VCaP (cell line): ENCODE results near the gene EVA1C.
"Not testable (repeated sequence)": the region's sequence is repeated elsewhere in the genome, so short reads cannot be mapped to it uniquely, and the experiment has no call there.

Experiments
- H3K27ac ChIP-seq: fragments of 450-650 bp; 2 replicates; pipeline ENCODE4 v1.5.1; 2017
- TF ChIP-seq, protein P1 (sequence below): fragments of 450-650 bp; conservative IDR thresholded peaks from 2 replicates; pipeline ENCODE4 v1.5.1; 2017; ENCODE audit warnings: mild to moderate bottlenecking, moderate library complexity

Gene EVA1C

DNA sequence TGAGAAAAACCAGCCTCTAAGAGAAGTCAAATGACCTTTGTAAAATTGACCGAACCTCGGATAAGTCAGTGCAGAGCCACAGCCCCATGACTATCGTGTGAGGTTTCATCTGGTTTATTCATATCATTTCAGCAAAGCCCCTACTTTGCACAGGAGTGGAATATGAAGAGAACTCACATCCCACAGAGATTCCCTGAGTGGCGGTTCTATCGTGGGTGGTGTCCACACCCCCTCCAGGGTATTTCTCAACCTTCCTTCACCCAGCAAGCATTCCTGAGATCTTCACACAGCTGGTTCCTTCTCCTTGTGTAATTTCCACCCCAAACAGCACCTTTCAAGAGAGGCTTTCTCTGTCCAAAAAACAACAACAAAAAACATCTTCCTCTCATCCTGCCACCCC is 47.5 kb downstream of the EVA1C start:
- no peak overlapping the region for H3K27ac ChIP-seq
- TF ChIP-seq, protein P1, sequence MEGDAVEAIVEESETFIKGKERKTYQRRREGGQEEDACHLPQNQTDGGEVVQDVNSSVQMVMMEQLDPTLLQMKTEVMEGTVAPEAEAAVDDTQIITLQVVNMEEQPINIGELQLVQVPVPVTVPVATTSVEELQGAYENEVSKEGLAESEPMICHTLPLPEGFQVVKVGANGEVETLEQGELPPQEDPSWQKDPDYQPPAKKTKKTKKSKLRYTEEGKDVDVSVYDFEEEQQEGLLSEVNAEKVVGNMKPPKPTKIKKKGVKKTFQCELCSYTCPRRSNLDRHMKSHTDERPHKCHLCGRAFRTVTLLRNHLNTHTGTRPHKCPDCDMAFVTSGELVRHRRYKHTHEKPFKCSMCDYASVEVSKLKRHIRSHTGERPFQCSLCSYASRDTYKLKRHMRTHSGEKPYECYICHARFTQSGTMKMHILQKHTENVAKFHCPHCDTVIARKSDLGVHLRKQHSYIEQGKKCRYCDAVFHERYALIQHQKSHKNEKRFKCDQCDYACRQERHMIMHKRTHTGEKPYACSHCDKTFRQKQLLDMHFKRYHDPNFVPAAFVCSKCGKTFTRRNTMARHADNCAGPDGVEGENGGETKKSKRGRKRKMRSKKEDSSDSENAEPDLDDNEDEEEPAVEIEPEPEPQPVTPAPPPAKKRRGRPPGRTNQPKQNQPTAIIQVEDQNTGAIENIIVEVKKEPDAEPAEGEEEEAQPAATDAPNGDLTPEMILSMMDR = no peak

DNA sequence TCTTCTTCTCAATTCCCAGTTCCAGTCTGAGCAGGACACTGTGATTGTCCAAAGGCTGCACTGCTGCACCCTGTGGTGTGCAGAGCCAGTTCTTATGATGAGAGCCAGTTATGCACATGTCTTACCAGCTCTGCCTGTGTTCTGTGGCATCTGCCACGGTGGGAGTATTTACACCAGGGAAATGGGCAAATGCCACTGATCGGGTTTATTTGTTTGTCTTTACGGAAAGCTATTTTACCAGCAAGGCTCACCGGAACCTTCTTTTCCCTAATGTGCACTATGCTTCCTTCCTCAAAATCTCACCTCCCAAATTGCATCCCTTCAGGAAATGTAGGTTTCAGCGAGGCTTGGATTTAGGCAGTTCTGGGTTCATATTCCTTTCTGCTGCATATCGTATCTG is 49.0 kb downstream of the EVA1C start:
- TF ChIP-seq, protein P1 = no peak
- no peak overlapping the region for H3K27ac ChIP-seq

GRCh38 chr21:32462564-32462963 is 50.1 kb downstream of the EVA1C start:
- H3K27ac ChIP-seq = not testable (repeated sequence)

DNA sequence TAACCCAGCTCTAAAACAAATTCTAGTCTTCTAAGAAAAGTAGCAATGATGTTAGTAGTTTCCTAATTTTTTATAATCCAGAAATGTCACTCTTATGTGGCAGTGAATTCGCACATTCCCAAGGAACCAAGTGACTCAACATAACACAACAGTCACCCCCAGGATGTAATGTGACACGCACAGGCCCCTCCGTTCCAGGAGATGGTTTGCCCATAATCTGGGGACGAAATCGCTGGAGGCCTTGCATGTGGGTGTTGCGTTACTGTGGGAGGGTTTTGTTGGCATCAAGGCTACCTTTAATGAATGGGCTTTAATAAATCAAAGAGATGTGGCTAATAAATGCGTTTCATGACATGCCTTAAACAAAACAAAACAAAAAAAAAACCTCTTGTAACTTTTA is 50.9 kb downstream of the EVA1C start:
- H3K27ac ChIP-seq = no peak overlapping the region
- TF ChIP-seq, protein P1 = no peak

GRCh38 chr21:32463889-32464300 is 51.4 kb downstream of the EVA1C start:
- TF ChIP-seq, protein P1 = no peak
- no peak overlapping the region for H3K27ac ChIP-seq

- TF ChIP-seq, protein P1 = no peak
- H3K27ac ChIP-seq = no peak overlapping the region
Measured at GRCh38 chr21:32467291-32467690, 54.8 kb downstream of the EVA1C start.

GRCh38 chr21:32468681-32469111 is 56.2 kb downstream of the EVA1C start:
- TF ChIP-seq, protein P1 = no peak
- H3K27ac ChIP-seq = no peak overlapping the region

GRCh38 chr21:32469628-32470027 is 57.1 kb downstream of the EVA1C start:
- TF ChIP-seq, protein P1 = no peak
- H3K27ac ChIP-seq = no peak overlapping the region
